ENCODE results near the gene SLF2.
A peak's percentile ranks its signal among the peaks of the same experiment; 100 is the strongest.

SLF2 gene

DNA sequence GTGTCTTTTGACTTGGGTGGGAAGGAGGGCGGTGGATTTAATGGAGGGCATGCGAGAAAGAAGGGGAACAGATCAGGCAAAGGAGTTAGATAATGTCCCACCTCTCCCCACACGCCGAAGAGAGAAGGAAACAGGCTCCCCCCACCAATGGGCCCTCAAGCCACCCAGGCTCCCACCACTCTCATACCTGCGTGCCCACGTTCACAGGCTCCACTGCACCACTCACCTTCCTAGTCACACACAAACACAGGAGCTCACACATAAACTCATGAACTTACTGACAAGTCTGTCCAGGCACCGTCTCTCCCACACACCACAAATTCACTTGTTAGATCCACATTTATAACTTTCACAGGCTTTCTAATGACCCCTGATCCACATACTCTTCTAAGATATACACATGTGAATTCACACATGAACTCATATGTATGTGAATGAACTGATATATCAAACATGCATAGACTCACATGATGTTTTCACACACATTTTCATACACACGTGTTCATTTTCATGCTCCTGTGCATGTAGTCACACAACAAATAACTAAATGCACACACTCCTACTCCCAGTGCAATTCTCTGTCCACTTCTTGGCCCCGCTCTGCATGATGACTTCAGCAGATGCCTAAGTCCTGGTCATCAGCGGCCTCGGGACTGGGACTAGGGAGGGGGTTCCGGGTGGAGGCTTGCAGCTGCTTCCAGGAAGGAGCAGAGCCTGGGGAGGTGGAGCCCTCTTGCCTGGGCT lies 88.3 kb downstream of the SLF2 start:
- TF ChIP-seq, protein P1, sequence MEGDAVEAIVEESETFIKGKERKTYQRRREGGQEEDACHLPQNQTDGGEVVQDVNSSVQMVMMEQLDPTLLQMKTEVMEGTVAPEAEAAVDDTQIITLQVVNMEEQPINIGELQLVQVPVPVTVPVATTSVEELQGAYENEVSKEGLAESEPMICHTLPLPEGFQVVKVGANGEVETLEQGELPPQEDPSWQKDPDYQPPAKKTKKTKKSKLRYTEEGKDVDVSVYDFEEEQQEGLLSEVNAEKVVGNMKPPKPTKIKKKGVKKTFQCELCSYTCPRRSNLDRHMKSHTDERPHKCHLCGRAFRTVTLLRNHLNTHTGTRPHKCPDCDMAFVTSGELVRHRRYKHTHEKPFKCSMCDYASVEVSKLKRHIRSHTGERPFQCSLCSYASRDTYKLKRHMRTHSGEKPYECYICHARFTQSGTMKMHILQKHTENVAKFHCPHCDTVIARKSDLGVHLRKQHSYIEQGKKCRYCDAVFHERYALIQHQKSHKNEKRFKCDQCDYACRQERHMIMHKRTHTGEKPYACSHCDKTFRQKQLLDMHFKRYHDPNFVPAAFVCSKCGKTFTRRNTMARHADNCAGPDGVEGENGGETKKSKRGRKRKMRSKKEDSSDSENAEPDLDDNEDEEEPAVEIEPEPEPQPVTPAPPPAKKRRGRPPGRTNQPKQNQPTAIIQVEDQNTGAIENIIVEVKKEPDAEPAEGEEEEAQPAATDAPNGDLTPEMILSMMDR (IDR thresholded peaks at IDR 0.05; ENCODE audit: low read depth, low read length), result no peak; the same call in 1 of the 2 replicates
- DNase-seq (ENCODE audit: extremely low read depth, low read depth), result peak; percentile 77

DNA sequence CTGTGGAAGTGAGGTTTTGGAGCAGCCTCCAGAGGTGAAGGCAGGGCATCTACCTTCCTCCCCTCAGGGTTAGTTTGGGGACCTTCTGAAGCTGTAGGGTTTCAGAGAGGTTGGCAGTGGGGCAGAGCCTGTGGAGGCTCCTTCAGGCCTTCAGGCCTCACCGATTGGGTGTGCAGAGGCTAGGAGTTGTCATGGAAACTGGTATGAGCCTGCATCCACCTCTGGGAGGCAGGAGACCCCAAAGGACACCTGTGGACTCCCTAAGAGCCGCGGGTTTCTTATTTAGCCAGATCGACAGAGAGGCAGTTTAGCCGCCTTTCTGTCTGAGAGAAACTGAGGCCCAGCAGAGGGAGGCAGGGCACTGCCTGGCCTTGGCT lies 88.9 kb downstream of the SLF2 start:
- TF ChIP-seq, protein P1 (IDR thresholded peaks at IDR 0.05; ENCODE audit: low read depth, low read length), result no peak; the same call in 1 of the 2 replicates
- no peak for DNase-seq (ENCODE audit: extremely low read depth, low read depth)

DNA sequence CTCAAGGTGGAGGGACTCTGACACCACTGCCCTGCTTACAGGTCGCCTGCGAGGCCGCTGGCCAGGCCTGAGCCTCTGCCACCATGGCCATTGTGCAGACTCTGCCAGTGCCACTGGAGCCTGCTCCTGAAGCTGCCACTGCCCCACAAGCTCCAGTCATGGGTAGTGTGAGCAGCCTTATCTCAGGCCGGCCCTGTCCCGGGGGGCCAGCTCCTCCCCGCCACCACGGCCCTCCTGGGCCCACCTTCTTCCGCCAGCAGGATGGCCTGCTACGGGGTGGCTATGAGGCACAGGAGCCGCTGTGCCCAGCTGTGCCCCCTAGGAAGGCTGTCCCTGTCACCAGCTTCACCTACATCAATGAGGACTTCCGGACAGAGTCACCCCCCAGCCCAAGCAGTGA lies 89.7 kb downstream of the SLF2 start:
- no peak for DNase-seq (ENCODE audit: extremely low read depth, low read depth)
- TF ChIP-seq, protein P1 (IDR thresholded peaks at IDR 0.05; ENCODE audit: low read depth, low read length), result no peak

DNA sequence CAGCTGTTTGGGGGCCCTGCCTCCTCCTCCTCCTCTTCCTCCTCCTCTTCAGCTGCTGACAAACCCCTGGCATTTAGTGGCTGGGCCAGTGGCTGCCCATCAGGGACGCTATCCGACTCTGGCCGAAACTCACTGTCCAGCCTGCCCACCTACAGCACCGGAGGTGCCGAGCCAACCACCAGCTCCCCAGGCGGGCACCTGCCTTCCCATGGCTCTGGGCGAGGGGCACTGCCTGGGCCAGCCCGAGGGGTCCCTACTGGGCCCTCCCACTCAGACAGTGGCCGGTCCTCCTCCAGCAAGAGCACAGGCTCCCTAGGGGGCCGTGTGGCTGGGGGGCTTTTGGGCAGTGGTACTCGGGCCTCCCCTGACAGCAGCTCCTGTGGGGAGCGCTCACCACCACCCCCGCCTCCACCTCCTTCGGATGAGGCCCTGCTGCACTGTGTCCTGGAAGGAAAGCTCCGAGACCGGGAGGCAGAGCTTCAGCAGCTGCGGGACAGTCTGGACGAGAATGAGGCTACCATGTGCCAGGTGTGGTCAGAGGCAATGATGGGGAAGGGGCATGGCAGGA lies 91.0 kb downstream of the SLF2 start:
- TF ChIP-seq, protein P1 (IDR thresholded peaks at IDR 0.05; ENCODE audit: low read depth, low read length), result no peak

DNA sequence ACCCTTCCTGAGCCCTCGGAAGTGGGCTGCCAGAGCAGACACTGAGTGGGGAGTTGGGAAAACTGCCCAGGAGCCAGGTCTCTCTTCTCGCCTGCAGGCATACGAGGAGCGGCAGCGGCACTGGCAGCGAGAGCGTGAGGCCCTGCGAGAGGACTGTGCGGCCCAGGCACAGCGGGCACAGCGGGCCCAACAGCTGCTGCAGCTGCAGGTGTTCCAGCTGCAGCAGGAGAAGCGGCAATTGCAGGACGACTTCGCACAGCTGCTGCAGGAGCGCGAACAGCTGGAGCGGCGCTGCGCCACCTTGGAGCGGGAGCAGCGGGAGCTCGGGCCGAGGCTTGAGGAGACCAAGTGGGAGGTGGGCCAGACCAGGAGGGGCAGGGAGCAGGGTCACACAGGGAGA lies 92.6 kb downstream of the SLF2 start:
- DNase-seq (ENCODE audit: extremely low read depth, low read depth), result no peak
- TF ChIP-seq, protein P1 (IDR thresholded peaks at IDR 0.05; ENCODE audit: low read depth, low read length), result no peak

More for the DNA sequence above, 91.0 kb downstream of the SLF2 start:
- no peak for DNase-seq (ENCODE audit: extremely low read depth, low read depth)

DNA sequence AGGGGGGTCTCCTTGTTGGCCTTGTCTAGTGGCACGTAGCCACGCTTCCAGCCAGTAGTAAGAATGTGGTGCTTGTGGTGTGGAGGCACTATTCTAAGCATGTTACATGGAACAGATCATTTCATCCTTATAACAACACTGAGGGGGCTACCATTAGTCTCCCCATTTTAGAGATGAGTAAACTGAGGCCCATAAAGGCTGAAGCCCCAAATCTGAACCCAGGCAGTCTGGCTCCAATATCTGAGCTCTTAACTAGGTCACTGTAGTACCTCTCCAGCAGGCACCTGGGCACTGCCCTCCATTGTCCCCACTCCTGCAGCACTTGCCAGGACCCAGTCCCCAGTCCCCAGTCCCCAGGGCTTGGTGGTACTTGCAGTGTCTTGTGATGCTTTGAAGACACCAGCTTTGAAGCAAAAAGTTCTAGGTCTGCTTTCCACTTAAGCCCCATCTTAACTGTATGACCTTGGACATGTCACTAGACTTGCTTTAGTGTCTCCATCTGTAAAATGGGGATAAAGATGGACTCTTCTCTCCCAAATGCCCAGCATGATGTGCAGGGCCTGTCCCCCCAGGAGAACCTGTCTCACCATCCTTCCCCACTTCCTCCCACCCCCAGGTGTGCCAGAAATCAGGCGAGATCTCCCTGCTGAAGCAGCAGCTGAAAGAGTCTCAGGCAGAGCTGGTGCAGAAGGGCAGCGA lies 93.3 kb downstream of the SLF2 start:
- no peak for DNase-seq (ENCODE audit: extremely low read depth, low read depth)
- TF ChIP-seq, protein P1 (IDR thresholded peaks at IDR 0.05; ENCODE audit: low read depth, low read length), result no peak

DNA sequence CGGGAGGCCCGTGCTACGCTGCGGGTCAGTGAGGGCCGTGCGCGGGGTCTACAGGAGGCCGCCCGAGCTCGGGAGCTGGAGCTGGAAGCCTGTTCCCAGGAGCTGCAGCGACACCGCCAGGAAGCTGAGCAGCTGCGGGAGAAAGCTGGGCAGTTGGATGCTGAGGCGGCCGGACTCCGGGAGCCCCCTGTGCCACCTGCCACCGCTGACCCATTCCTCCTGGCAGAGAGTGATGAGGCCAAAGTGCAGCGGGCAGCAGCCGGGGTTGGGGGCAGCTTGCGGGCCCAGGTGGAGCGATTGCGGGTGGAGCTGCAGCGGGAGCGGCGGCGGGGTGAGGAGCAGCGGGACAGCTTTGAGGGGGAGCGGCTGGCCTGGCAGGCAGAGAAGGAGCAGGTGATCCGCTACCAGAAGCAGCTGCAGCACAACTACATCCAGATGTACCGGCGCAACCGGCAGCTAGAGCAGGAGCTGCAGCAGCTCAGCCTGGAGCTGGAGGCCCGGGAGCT lies 93.9 kb downstream of the SLF2 start:
- no peak for DNase-seq (ENCODE audit: extremely low read depth, low read depth)
- TF ChIP-seq, protein P1 (IDR thresholded peaks at IDR 0.05; ENCODE audit: low read depth, low read length), result no peak

Data from AG09319 (cell line).